Suppressor macrophage treated with lipopolysaccharide for 1 hour (primary cell): Measurements from ENCODE around the gene SFR1.

ENCODE experiments used
- DNase-seq, 3 donors: peaks; one replicate each; pipeline ENCODE4 v3.0.0-alpha.2; 2020 to 2022

The SFR1 gene

GRCh38 chr10:104121485-104122224 is at the start of gene SFR1:
TSS of gene SFR1 (plus strand) at chr10:104122171. CDS start at chr10:104122184, 13 bp downstream.
- DNase-seq: peak; percentile 99

- DNase-seq: no peak
Measured at GRCh38 chr10:104072786-104073185, 49.2 kb upstream of the SFR1 start.

DNA sequence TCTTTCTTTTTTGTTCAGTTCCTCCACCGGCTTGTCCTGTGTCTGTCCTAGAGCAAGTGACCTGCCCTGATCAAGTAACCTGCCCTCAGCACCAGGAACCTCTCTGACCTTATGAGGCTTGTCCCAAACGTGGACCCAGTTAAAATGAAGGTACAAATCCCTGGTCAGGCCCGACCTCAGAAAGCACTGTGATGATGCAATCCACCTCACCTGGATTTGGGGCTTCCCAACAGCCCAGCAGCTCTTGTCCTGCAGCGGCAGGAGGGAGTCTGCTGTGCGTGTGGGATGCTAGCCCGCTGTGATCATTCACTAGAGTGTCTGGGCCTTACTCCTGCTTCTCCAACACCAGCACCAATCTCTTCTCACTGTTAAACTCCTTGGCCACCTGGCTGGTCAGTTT is 47.5 kb upstream of the SFR1 start:
- DNase-seq: no peak

- DNase-seq: peak in 2 of 3 donors; percentile 15 to 22
Measured at GRCh38 chr10:104076743-104077160, 45.2 kb upstream of the SFR1 start.

DNA sequence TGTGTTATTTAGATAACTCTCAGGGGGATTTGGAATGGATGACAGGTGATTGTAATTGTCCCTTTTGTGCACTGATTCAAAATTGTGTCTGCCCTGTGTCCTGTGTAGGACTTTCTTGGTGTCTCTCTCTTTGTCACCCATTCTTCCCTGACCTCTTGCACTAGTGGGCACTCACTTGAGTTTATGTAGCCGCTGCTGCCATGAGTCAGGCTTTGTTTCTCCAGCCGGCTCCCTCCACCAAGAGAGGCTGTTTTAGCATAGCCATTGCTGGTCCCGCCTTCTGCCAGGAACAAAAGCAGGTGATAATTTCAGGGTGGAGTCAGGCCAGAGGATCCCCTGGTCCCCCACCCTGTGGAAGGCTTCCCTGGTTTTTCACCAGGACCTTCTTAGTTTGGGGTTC is 44.7 kb upstream of the SFR1 start:
- no peak for DNase-seq

DNA sequence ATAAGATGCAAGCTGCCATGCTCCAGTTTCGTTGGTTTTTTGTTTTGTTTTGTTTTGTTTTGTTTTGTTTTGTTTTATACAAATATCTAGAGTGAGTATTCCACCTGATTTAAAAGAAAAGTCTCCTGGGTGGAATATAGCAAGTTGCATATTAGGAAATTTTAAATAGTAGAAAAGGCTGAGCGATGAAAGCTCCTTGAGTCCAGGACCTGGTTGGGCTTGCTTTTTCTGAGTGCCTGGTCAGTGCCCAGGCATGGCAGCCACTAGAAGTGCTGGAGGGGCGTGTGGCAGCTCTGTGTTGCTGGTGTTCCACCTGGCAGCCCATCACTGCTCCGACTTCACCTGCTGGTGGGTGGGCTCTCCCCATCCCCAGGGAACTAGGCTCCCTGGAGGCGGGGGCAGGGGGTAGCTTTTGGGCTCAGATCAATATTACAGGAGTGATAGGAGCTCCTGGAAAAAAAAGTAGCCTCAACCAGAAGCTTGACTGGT is 44.3 kb upstream of the SFR1 start:
- DNase-seq: no peak

GRCh38 chr10:104080762-104081161 is 41.2 kb upstream of the SFR1 start:
- DNase-seq: peak; percentile 14 to 25 (median 21)

DNA sequence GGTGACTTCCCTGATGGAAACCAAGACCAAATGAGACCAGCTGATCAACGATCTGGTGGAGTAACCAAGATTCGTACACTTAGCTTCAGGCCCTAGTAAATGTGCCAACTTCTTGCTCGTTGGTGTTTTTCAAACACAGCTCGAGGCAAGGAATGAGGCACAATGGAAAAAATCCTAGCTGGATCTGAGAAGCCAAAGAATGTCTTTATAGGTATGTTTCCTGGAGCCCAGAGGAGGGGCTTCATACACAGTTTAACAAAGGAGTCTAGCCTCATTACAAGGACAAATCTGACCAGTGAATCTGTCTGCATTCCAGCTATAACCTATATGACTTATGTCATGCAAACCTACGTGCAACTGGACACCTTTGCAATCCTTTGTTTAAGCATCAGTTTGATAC is 40.0 kb upstream of the SFR1 start:
- DNase-seq: no peak

GRCh38 chr10:104084482-104085142 is 37.4 kb upstream of the SFR1 start:
- DNase-seq: no peak

GRCh38 chr10:104085801-104086400 is 36.1 kb upstream of the SFR1 start, which contains the start of gene COL17A1:
TSS of gene COL17A1 (minus strand) at chr10:104085880. CDS start at chr10:104080673, 5,207 bp downstream.
- no peak for DNase-seq

DNA sequence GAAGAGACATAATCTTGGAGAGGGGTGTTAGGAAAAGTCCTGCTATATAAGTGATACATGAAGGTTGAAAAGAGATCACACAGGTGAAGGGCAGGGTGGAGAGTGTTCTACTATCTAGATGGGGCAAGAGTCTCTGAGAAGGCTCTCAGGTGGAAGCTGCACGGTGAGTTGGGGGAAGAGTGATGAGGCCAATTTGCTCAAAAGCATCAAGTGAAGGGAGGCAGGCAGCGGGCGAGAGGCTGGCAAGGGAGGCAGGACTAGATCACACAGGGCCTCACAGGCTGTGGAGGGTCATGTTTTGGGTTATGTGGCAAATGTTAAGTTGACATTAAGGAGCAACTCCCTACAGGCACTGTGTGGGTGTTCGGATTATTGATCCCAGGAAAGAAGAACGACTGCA is 33.7 kb upstream of the SFR1 start:
- no peak for DNase-seq

DNA sequence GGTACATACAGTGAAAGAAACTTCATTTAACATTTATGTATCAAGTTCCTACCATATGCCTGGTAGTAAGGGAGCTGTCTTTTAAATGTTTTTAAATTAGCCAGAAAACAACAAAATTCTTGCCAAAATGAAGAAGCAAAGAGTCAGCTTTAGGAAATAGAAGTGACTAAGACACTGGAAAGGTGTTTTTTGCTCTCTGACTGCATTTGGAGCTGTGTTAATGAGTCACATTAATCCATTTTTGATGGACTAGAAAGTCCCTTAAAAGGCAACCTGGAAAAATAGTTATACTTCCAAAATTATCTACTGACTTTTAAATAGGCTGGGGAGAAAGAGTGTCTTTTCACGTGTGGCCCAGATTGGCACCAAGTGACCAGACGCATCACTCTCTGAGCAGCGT is 32.4 kb upstream of the SFR1 start:
- peak; percentile 29 to 61 (median 59) for DNase-seq

DNA sequence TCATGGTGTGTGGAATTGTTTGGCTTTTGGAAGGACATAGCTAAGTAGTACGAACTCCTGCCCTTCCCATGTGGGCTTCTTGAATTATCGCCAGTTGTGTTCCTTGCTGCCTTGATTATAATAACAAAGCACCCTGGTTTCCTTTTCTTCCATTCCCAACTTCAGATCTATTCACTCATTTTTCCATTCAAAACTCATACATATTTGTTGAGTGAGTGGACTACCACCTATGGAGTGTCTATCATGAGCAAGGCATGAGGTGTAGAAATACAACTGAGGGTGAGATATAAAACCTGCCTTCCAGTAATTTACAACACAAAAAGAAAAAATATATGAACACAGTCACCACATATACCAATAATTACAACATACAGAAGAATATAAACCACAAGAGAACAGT is 31.4 kb upstream of the SFR1 start:
- DNase-seq: no peak

- DNase-seq: no peak
Measured at GRCh38 chr10:104092749-104093148, 29.2 kb upstream of the SFR1 start.

GRCh38 chr10:104096692-104097091 is 25.3 kb upstream of the SFR1 start:
- no peak for DNase-seq

GRCh38 chr10:104098358-104098925 is 23.5 kb upstream of the SFR1 start:
- no peak for DNase-seq

- peak in 2 of 3 donors; percentile 4 to 32 for DNase-seq
Measured at GRCh38 chr10:104099269-104099668, 22.7 kb upstream of the SFR1 start.

DNA sequence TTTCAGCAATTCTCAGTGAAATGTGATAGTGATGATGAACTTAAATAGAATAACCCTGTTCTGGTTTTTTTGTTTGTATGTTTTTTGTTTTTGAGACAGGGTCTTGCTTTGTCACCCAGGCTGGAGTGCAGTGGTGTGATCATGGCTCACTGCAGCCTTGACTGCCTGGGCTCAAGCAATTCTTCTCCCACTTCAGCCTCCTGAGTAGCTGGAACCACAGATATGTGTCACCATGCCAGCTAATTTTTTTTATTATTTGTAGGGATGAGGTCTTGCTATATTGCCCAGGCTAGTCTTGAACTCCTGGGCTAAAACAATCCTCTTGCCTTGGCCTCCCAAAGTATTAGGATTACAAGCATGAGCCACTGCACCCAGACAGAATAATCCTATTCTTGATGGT is 22.0 kb upstream of the SFR1 start:
- no peak for DNase-seq

GRCh38 chr10:104100795-104101194 is 21.2 kb upstream of the SFR1 start:
- DNase-seq: no peak

DNA sequence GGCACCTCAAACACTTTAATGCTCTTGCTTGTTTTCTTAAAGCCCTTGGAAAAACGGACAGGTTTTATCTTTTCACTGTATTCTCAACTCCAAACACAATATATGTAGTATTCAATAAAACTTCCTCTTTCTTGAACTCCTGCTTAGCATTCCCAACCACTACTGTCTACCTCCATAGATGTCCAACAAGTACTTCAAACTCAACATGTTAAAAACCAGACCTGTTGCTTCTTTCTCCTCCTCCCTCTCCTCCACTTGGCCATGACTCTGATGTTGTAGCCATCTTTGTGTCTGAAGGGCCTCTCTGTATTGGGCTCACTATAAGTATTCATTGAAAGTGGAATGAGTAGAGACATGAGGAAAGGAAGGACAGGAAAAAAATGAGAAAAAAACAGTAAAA is 20.1 kb upstream of the SFR1 start:
- DNase-seq: no peak

DNA sequence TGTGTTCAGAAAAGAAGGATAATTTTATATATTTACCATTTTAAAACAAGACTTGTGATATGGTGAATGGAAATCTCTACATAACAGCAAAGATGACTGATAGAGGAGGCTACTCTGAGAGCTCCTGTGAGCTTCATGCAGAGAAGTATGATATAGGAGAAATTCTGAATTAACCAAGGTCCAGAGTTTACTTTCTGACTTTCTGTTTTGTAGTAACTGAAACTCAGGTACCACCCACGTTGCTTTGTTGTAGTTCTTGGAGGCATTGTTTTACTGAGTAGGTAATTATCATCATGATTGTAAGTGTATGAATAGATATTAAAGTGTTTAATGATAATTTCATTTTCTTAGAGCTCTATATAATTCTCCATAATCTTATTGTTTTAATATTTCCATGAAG is 18.0 kb upstream of the SFR1 start:
- no peak for DNase-seq

DNA sequence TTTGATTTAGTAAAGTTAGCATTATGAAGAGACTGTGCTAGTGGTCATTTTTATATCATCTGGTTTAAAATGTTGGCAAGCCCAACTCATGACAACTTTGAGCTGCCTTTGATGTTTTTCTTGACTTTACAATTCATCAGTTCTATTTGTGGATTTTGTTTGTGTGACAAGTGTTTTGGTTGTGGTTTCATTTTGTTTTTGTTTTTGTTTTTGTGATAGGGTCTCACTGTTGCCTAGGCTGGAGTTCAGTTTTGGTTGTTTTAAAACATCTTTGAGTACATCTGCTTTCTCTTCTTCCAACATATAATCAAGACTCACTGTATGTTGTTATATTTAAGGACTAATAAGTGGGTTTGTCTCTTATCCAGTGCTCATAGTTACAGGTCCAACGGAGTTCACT is 17.6 kb upstream of the SFR1 start:
- no peak for DNase-seq

- no peak for DNase-seq
Measured at GRCh38 chr10:104104926-104105325, 17.0 kb upstream of the SFR1 start.
